Activated gamma-delta T cell treated with Interleukin-2 at 50 U/mL for 16 hours (primary cell): ENCODE results near the gene NFAM1.

ENCODE experiments used
- DNase-seq: peaks from one replicate; pipeline ENCODE4 v3.0.0-alpha.2; 2020

The NFAM1 gene

GRCh38 chr22:42380769-42381551, 51.2 kb downstream of the NFAM1 start:
- DNase-seq: no peak

- DNase-seq: no peak
Observed at GRCh38 chr22:42379966-42380537, 52.2 kb downstream of the NFAM1 start.

- no peak for DNase-seq
Observed at GRCh38 chr22:42376711-42377554, 55.3 kb downstream of the NFAM1 start.

GRCh38 chr22:42375982-42376381, 56.2 kb downstream of the NFAM1 start:
- DNase-seq: no peak

- DNase-seq: no peak
Observed at GRCh38 chr22:42372976-42373375, 59.2 kb downstream of the NFAM1 start.

- no peak for DNase-seq
Observed at GRCh38 chr22:42371501-42371900, 60.7 kb downstream of the NFAM1 start.

- no peak for DNase-seq
Observed at GRCh38 chr22:42371099-42371498, 61.1 kb downstream of the NFAM1 start.

GRCh38 chr22:42369250-42370041, 62.8 kb downstream of the NFAM1 start:
- peak; percentile 79 for DNase-seq

GRCh38 chr22:42368379-42369249, 63.6 kb downstream of the NFAM1 start:
- DNase-seq: peak; percentile 13

- no peak for DNase-seq
Observed at GRCh38 chr22:42367980-42368378, 64.2 kb downstream of the NFAM1 start.

GRCh38 chr22:42366806-42367581, 65.2 kb downstream of the NFAM1 start:
- DNase-seq: no peak

- DNase-seq: no peak
Observed at GRCh38 chr22:42365942-42366695, 66.1 kb downstream of the NFAM1 start.

GRCh38 chr22:42365111-42365865, 66.9 kb downstream of the NFAM1 start:
- no peak for DNase-seq

- no peak for DNase-seq
Observed at GRCh38 chr22:42364604-42365110, 67.5 kb downstream of the NFAM1 start.

GRCh38 chr22:42363892-42364291, 68.3 kb downstream of the NFAM1 start:
- no peak for DNase-seq

- DNase-seq: no peak
Observed at GRCh38 chr22:42361523-42361922, 70.7 kb downstream of the NFAM1 start.

- no peak for DNase-seq
Observed at GRCh38 chr22:42360348-42360747, 71.9 kb downstream of the NFAM1 start.

- DNase-seq: no peak
Observed at GRCh38 chr22:42358643-42359558, 73.3 kb downstream of the NFAM1 start.
